GM23338 (cell line): ENCODE results near the gene MAPRE2. TPM values are rescaled to one million over a fixed set of nuclear protein-coding genes. Genes with fewer than 3 reads are reported as not detected.

Source experiments
- ATAC-seq: fragments of 200-7000 bp; cut with Tn5 transposase; 3 replicates; pipeline ENCODE4 v1.9.1; 2020
- DNase-seq: peaks from one replicate; pipeline ENCODE4 v3.0.0-alpha.2; 2015; ENCODE audit warnings: low spot score
- H2AFZ ChIP-seq: fragments of 200-600 bp; sonication (generic); 2 replicates; pipeline ENCODE4 v1.8.0; 2016; ENCODE audit warnings: antibody characterized with exemption, mild to moderate bottlenecking, moderate library complexity
- H3F3A ChIP-seq: fragments of 200-600 bp; sonication (generic); replicated peaks from 2 replicates; pipeline ENCODE4 v1.8.0; 2017; ENCODE audit warnings: antibody characterized with exemption, mixed run types, low read depth
- H3K27ac ChIP-seq: fragments of 200-600 bp; sonication (generic); 2 replicates; pipeline ENCODE4 v1.6.1; 2016; ENCODE audit warnings: low read depth
- H3K27me3 ChIP-seq: fragments of 200-600 bp; sonication (generic); 2 replicates; pipeline ENCODE4 v1.8.0; 2016; ENCODE audit warnings: mild to moderate bottlenecking, mixed run types, moderate library complexity; ENCODE audit not compliant: insufficient read depth
- H3K36me3 ChIP-seq: fragments of 200-600 bp; sonication (generic); 2 replicates; pipeline ENCODE4 v1.8.0; 2016; ENCODE audit warnings: mild to moderate bottlenecking; ENCODE audit not compliant: insufficient read depth
- H3K4me1 ChIP-seq: fragments of 200-600 bp; sonication (generic); 2 replicates; pipeline ENCODE4 v1.8.0; 2016; ENCODE audit warnings: mild to moderate bottlenecking, moderate library complexity; ENCODE audit not compliant: insufficient read depth
- H3K4me2 ChIP-seq: fragments of 200-600 bp; sonication (generic); 2 replicates; pipeline ENCODE4 v1.7.1; 2017; ENCODE audit warnings: mixed run types
- H3K4me3 ChIP-seq: fragments of 200-600 bp; sonication (generic); 2 replicates; pipeline ENCODE4 v1.6.1; 2016; ENCODE audit warnings: mixed run types
- H3K79me2 ChIP-seq: fragments of 200-600 bp; sonication (generic); replicated peaks from 2 replicates; pipeline ENCODE4 v1.8.0; 2017; ENCODE audit warnings: mild to moderate bottlenecking; ENCODE audit not compliant: insufficient read depth
- H3K9me2 ChIP-seq: fragments of 200-600 bp; sonication (generic); 2 replicates; pipeline ENCODE4 v1.8.0; 2017; ENCODE audit not compliant: insufficient read depth
- H4K20me1 ChIP-seq: fragments of 200-600 bp; sonication (generic); replicated peaks from 2 replicates; pipeline ENCODE4 v1.8.0; 2017; ENCODE audit warnings: mild to moderate bottlenecking; ENCODE audit not compliant: insufficient read depth
- H3K27ac Mint-ChIP-seq: 2 replicates; pipeline ENCODE4 v1.8.0; 2020; ENCODE audit warnings: inconsistent platforms, mild to moderate bottlenecking, moderate library complexity, mixed read lengths
- H3K27me3 Mint-ChIP-seq: 3 replicates; pipeline ENCODE4 v1.8.0; 2022; ENCODE audit warnings: low read depth, mild to moderate bottlenecking, moderate library complexity, mixed read lengths, inconsistent platforms; ENCODE audit not compliant: insufficient read depth, poor library complexity
- H3K36me3 Mint-ChIP-seq: 3 replicates; pipeline ENCODE4 v1.8.0; 2021; ENCODE audit warnings: low read depth, mild to moderate bottlenecking, inconsistent platforms, moderate library complexity, mixed read lengths
- H3K4me1 Mint-ChIP-seq: 3 replicates; pipeline ENCODE4 v1.8.0; 2020; ENCODE audit warnings: mild to moderate bottlenecking, inconsistent platforms, mixed read lengths
- H3K4me3 Mint-ChIP-seq: 3 replicates; pipeline ENCODE4 v1.8.0; 2021; ENCODE audit warnings: moderate library complexity, mild to moderate bottlenecking, inconsistent platforms, mixed read lengths
- H3K9me3 Mint-ChIP-seq: 3 replicates; pipeline ENCODE4 v1.8.0; 2020; ENCODE audit warnings: moderate library complexity, mild to moderate bottlenecking, inconsistent platforms, mixed read lengths
- POLR2AphosphoS5 ChIP-seq: IDR thresholded peaks from 2 replicates; pipeline ENCODE4 v1.6.1; 2016; ENCODE audit warnings: antibody characterized with exemption, low read depth
- STAT1 ChIP-seq: IDR thresholded peaks from one replicate; pipeline ENCODE4 v1.6.1; 2016; ENCODE audit warnings: antibody characterized with exemption; ENCODE audit not compliant: unreplicated experiment
- ZNF114 ChIP-seq: fragments of 250-450 bp; sonication (Bioruptor Pico); IDR thresholded peaks from 2 replicates; pipeline ENCODE4 v1.5.0; 2020; ENCODE audit warnings: mild to moderate bottlenecking, moderate library complexity
- ZNF331 ChIP-seq: fragments of 250-450 bp; sonication (Bioruptor Pico); IDR thresholded peaks from 2 replicates; pipeline ENCODE4 v1.5.0; 2020; ENCODE audit warnings: low read depth, mild to moderate bottlenecking, moderate library complexity
- polyA plus RNA-seq: library from polyadenylated mRNA; unstranded; fragments of >200 nt; fragmentation: Nextera tagmentation; extraction: Ambion mirVana; gene quantifications from 2 replicates; pipeline ENCODE4 v1.2.1, GENCODE V29; 2016
- total RNA-seq: library from RNA; depleted of rRNA; stranded (reverse); fragments of >200 nt; shearing (Covaris generic); gene quantifications from 2 replicates; pipeline ENCODE4 v1.2.3, GENCODE V29; 2014
- TF ChIP-seq, protein P1 (sequence below): IDR thresholded peaks from 2 replicates; pipeline ENCODE4 v1.6.1; 2016; ENCODE audit warnings: antibody characterized with exemption
- TF ChIP-seq, protein P2 (sequence below): IDR thresholded peaks from one replicate; pipeline ENCODE4 v1.6.1; 2018; ENCODE audit warnings: antibody characterized with exemption; ENCODE audit not compliant: unreplicated experiment

The MAPRE2 gene
- total and polyA plus RNA-seq, 2 experiments from 2014 or later = 17.8 to 40.4 TPM

DNA sequence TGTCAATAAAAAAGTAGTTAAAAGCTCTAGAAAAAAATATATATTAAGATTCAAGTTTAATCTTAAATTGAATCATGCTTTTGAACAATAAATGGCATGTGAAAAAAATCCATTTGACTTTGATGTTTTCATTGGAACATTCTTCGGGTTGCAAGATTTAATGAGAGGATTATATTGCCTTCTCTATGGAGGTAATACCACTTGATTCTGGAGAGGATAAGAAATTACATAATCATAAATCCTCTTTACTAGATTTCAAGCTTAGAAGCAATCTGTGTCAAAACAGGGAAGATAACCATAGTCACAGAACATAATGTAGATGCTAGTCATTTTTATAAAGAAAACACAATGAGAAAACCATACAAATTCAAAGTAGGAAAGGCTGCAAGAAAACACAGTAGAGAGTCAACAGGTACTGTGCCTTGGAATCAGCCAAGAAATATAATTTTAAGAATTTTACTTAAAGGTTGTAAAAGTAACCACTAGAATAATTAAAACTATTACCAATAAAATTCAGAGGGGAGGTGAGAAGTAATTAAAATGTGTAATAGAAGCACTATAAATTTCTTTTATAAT, 18.7 kb upstream of the MAPRE2 start:
- Mint-ChIP-seq H3K9me3 (no peaks in the 10 kb centered on the region), H3K4me3 (no peak overlapping the region), H3K36me3 (no peaks in the 10 kb centered on the region), H3K27me3 (peaks cover 2% of the 10 kb centered on the region), H3K27ac (no peak overlapping the region), H3K4me1 (peaks cover 17% of the 10 kb centered on the region)
- Histone ChIP-seq H3K4me1 (peaks cover 11% of the 10 kb centered on the region), H3K27me3 (no peaks in the 10 kb centered on the region), H3K79me2 (no peaks in the 10 kb centered on the region), H3K27ac (no peak overlapping the region), H2AFZ (no peak overlapping the region), H3K9me2 (no peaks in the 10 kb centered on the region), H3K4me2 (no peak overlapping the region), H4K20me1 (no peaks in the 10 kb centered on the region), H3K4me3 (no peak overlapping the region), H3F3A (no peaks in the 10 kb centered on the region), H3K36me3 (no peaks in the 10 kb centered on the region)
- ATAC-seq (no peak), DNase-seq (no peak)
- TF ChIP-seq STAT1 (no peak), ZNF114 (CRISPR knock-in tag) (no peak), ZNF331 (CRISPR knock-in tag) (no peak)
- TF ChIP-seq, protein P1, sequence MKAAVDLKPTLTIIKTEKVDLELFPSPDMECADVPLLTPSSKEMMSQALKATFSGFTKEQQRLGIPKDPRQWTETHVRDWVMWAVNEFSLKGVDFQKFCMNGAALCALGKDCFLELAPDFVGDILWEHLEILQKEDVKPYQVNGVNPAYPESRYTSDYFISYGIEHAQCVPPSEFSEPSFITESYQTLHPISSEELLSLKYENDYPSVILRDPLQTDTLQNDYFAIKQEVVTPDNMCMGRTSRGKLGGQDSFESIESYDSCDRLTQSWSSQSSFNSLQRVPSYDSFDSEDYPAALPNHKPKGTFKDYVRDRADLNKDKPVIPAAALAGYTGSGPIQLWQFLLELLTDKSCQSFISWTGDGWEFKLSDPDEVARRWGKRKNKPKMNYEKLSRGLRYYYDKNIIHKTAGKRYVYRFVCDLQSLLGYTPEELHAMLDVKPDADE = no peak
- TF ChIP-seq, protein P2, sequence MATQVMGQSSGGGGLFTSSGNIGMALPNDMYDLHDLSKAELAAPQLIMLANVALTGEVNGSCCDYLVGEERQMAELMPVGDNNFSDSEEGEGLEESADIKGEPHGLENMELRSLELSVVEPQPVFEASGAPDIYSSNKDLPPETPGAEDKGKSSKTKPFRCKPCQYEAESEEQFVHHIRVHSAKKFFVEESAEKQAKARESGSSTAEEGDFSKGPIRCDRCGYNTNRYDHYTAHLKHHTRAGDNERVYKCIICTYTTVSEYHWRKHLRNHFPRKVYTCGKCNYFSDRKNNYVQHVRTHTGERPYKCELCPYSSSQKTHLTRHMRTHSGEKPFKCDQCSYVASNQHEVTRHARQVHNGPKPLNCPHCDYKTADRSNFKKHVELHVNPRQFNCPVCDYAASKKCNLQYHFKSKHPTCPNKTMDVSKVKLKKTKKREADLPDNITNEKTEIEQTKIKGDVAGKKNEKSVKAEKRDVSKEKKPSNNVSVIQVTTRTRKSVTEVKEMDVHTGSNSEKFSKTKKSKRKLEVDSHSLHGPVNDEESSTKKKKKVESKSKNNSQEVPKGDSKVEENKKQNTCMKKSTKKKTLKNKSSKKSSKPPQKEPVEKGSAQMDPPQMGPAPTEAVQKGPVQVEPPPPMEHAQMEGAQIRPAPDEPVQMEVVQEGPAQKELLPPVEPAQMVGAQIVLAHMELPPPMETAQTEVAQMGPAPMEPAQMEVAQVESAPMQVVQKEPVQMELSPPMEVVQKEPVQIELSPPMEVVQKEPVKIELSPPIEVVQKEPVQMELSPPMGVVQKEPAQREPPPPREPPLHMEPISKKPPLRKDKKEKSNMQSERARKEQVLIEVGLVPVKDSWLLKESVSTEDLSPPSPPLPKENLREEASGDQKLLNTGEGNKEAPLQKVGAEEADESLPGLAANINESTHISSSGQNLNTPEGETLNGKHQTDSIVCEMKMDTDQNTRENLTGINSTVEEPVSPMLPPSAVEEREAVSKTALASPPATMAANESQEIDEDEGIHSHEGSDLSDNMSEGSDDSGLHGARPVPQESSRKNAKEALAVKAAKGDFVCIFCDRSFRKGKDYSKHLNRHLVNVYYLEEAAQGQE = no peak

DNA sequence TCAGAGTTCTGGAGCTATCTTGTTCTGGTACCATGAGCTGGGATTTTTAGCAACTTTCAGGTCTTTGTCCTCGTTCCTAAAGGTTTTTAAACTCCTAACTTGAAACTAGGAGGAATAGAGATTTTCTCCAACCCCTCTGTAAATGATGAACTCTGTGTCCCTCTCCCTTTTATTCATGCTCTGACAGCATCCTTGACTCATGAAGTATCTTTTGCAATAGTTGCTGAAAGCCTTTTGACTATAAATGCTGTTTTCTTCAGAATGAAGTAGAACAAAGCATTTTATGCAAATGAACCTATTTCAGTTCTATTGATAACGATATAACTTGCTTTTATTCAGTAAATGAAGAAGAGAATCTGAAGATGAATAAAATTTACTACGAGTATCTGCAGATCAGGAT, 17.0 kb upstream of the MAPRE2 start:
- Histone ChIP-seq H3K9me2 (no peaks in the 10 kb centered on the region), H3K4me3 (no peak overlapping the region), H3K4me2 (no peak overlapping the region), H3K27ac (no peak overlapping the region), H2AFZ (no peak overlapping the region; the same call in 1 of the 2 replicates), H3K4me1 (peaks cover 6% of the 10 kb centered on the region), H4K20me1 (no peaks in the 10 kb centered on the region), H3K36me3 (no peaks in the 10 kb centered on the region), H3K27me3 (no peaks in the 10 kb centered on the region), H3F3A (no peaks in the 10 kb centered on the region), H3K79me2 (no peaks in the 10 kb centered on the region)
- ATAC-seq (no peak), DNase-seq (no peak)
- Mint-ChIP-seq H3K36me3 (no peaks in the 10 kb centered on the region), H3K4me1 (peaks cover 15% of the 10 kb centered on the region), H3K4me3 (no peak overlapping the region), H3K9me3 (no peaks in the 10 kb centered on the region), H3K27me3 (peaks cover 3% of the 10 kb centered on the region), H3K27ac (no peak overlapping the region)
- TF ChIP-seq, protein P2 = no peak
- TF ChIP-seq ZNF114 (CRISPR knock-in tag) (no peak), POLR2AphosphoS5 (no peak)
